HG03108 (cell line): ENCODE results near the gene MMP20.
"Not testable (repeated sequence)": the region's sequence is repeated elsewhere in the genome, so short reads cannot be mapped to it uniquely, and the experiment has no call there.

Experiments used
- ATAC-seq: cut with Tn5 transposase; IDR thresholded peaks from one replicate; pipeline ENCODE4 v1.9.1; 2021; ENCODE audit warnings: moderate library complexity; ENCODE audit not compliant: unreplicated experiment

Gene MMP20, protein sequence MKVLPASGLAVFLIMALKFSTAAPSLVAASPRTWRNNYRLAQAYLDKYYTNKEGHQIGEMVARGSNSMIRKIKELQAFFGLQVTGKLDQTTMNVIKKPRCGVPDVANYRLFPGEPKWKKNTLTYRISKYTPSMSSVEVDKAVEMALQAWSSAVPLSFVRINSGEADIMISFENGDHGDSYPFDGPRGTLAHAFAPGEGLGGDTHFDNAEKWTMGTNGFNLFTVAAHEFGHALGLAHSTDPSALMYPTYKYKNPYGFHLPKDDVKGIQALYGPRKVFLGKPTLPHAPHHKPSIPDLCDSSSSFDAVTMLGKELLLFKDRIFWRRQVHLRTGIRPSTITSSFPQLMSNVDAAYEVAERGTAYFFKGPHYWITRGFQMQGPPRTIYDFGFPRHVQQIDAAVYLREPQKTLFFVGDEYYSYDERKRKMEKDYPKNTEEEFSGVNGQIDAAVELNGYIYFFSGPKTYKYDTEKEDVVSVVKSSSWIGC

DNA sequence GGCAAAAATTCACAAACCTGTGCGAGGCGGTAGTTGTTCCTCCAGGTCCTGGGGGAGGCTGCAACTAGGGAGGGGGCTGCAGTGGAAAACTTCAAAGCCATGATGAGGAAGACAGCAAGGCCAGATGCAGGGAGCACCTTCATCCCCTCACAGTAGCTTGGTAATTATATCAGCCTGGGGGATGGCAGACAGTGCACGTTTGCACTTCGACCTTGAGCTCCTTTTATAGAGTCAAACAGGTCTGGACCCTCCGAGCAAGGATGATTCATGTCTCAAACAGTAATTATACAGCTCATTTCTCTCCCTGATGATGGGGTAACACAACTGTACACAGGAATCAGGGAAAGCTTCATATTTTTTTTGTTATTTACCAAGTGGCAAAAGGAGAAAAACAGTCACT is at the start of gene MMP20:
Gene MMP20, minus strand, starts transcription at position 156 of the 400 bp plus-strand sequence. Its CDS starts 13 bp downstream, at position 143.
- ATAC-seq = no peak

DNA sequence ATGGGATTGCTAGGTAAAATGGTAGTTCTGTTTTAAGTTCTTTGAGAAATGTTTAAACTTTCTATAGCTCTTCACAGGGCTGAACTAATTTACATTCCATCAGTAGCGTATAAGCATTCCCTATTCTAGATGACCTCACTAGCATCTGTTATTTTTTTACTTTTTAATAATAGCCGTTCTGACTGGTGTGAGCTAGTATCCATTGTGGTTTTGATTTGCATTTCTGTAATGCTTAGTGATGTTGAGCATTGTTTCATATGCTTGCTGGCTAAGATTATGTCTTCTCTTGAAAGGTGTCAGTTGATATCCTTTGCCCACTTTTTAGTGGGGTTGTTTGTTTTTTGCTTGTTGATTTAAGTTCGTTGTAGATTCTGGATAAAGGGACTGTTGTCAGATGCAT is 44.5 kb upstream of the MMP20 start:
- no peak for ATAC-seq

DNA sequence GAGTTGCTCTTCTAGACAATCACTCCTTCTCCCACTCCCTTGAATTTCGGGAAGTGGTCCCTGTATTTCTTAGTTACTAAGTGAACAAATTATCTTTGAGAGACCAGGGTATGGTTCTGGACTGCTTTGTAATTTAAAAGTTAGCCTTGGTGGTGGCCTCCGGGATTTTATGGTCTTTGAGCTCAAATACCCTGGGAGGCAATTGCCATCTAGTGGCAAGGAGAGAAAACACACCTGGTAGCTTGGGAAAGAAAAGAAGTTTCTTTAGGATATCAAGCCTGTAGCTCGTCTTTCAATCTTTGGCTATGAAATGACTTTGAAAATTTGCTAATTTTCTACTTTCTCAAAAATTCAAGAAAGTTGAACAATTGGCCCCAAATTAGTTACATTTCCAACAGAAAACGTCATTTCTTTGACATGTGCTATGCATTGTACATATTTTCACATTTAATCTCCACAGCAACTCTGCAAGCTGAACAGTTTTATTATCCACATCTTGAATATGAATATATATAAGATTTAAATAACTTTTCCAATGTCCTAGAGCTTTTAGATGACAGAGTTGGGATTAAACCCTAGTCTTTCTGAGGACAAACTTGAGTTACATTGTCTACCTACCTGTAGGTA is 41.3 kb upstream of the MMP20 start:
- no peak for ATAC-seq

DNA sequence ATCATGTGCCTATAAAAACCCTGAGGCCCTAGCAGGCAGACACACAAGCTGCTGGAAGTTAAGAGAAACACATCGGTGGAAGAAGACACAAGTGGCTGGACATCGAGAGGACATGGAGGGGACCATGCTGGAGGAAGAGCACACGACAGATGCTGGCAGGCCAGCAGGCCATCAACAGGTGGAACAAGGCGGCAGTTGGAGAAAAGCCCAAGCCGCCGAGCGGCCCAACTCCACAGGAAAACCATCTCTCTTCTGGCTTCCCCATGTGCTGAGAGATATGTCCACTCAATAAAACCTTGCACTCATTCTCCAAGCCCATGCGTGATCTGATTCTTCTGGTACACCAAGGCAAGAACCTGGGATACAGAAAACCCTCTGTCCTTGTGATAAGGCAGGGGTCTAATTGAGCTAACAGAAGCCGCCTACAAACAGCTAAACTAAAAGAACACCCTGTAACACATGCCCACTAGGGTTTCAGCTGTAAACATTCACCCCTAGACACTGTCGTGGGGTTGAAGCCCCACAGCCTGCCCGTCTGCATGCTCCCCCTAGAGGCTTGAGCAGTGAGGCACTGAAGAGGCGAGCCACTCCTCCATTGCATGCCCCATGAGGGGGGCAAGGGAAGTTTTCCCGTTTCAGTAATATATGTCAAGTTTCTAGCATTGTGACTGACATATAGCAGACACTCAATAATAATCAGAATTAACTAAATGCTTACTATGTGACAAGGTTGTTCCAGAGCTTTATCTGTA is 39.0 kb upstream of the MMP20 start:
- no peak for ATAC-seq

DNA sequence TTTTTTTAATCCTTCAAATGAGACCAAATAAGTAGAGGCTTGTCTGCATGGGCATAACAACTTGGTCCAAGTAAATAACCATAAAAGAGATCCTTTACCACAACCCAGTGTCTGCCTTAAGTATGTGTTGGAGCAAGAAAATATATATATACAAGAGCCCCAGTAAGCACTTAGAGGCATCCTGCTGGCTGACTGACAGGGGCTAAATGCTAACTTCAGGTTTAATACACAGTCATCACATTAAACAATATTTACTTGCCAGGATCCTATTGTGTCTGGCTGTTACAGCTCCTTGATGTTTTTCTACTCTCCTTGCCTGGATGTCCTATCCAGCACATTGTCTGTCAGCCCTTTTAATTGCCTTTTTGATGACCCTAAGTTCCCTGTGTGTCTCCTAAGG is 37.5 kb upstream of the MMP20 start:
- no peak for ATAC-seq

DNA sequence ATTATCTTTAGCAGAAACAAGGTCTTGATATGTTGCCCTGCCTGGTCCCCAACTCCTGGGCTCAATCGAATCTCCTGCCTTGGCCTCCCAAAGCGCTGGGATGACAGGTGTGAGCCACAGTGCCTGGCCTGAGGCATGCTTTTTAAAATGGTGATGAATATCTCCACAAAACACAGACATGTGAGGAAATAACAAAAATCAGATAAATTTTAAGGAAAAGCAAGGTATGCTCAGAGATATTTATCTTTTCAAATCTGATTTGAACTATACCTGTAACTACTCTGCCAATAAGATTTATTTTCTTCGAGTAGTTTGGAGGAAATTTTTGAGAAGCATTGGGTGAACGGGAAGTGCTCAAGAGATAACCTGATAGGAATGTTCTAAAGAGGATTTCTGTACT is 35.9 kb upstream of the MMP20 start:
- no peak for ATAC-seq

DNA sequence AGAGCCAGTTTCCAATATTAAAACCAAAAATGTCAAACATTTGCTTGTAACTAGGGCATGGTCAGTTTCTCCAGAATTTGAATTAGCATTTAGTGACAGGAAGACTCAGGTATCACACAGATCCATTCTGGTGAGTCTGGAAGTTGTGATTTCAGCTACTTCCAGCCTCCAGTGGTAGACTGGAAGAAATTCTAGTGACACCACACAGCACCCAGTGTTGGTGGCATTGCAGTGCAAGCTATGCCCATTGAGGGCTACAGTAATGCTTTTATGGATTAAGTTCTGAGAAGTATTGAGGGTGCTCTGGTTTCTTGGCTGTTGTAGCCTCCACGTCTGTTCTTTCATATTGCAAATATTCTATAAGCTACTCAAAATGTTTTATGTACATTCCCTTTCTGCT is 31.4 kb upstream of the MMP20 start:
- ATAC-seq = no peak

DNA sequence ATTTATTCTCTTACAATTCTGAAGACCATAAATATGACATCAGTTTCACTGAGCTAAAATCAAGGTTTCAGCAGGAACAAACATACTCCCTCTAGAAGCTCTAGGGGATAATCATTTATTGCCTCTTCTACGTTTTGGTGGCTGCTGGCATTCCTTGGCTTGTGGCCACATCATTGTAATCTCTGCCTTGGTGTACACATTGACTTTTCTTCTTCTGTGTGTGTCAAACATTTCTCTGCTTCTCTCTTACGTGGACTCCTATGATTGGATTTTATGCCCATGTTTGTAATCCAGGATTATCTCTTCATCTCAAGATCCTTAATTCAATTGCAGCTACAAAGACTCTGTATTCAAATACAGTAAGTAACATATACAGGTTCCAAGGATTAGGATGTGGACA is 30.4 kb upstream of the MMP20 start:
- no peak for ATAC-seq

DNA sequence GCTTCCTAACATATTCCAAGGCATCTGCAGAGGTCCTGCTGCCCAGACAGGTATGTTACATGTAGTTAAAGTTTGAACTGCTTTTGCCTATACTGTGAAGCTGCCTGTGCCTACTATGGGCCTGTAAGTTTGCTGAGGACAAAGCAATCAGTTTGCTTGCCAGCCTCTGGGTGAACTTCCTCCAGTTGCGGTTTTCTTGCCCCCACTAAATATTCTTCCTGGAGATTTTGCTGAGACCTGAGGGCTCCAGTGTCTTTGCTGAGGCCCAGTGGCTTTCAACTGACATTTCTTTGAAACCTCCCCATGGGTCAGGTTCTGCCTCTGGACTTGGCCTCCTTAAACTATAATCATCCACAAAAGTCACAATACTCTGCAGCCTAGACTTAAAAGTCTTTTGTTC is 29.6 kb upstream of the MMP20 start:
- no peak for ATAC-seq

DNA sequence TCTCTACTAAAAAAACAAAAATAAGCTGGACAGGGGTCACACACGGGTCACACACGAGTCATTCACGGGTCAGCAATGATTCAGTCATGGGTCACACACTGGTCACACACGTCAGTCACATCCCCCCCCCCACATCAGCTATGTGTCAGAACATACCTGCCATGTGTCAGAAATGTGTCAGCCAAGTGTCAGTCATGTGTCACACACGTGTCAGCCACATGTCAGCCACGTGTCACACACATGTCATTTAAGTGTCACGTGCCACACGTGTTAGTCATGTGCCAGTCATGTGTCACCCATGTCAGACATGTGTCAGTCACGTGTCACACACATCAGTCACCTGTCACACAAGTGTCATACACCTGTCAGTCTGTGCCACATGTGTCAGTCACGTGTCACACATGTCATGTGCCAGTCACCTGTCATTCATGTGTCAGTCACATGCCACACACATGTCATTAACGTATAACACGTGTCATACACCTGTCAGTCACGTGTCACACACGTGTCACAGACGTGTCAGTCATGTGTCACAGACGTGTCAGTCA is 28.7 kb upstream of the MMP20 start:
- ATAC-seq = no peak

DNA sequence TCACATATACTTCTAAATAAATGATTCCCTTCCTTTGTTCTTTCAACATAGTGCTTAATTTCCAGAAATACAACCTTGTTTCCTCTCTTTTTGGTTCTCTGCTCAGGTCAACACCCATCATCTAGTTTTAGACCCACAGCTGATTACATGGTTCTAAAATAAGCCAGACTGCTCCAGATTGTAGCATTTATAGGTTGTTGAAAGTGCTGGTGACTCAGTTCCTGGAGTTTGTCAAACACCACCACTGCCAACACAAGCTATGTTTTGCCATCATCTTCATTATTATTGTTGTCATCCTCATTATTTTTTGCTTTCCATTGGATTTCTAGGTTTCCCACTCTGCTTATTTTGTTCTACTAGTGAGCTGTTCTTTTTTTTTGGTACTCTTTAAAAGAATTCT is 22.3 kb upstream of the MMP20 start:
- no peak for ATAC-seq

DNA sequence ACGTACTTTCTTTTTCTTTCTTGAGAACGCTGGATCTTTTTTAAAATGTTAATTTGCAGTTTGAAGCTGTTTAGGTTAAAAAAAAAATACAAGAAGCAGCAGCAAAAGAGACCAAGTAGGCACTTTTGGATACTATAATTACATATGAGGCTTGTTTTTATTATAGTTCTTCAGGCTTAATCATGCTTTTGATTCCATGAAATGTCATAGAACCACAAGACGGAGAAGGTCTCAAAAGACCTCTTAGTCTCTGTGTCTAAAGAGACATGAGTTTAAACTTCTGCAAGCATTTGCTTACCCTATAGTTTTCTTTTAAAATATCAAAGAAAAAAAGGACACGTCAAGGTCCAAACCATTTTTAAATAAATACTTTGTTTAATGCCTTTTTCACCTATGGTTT is 18.8 kb upstream of the MMP20 start:
- ATAC-seq = no peak

DNA sequence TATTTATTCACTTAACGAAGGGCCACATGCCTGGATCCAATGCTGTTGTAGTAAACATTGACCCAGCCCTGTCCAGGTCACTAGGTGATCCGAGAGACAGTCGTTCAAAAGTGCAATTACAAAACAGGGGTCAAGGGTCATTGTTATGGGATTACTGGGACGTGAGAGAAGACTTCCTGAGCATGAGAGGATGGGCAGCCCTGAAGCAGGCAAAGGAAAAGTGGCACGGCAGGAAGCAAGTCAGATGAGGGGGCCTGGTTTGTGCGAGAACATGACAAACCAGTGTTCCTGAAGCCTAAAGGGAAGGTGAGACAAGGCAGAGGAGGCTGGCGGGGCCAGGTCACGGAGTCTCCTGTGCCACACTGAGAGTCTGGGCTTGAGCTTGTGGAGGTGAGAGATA is 15.8 kb upstream of the MMP20 start:
- ATAC-seq = no peak

DNA sequence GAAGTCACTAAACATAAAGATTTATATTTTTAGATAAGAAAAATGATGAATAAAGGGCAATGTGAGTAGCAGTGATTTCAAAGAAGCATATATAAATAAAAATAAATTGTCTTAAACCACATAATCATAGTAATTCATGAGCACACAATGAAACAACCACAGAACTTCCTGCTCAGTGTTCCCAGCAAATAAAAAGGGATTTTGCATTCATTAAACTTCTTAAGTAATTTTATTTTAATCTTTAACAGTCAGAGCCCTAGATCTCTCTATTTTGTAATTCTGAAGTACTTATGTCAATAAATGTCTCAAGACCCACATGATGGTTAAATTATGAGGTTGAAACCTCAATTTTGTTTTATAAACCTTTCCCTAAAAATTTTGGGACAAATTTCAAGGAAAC is 14.5 kb upstream of the MMP20 start:
- no peak for ATAC-seq

DNA sequence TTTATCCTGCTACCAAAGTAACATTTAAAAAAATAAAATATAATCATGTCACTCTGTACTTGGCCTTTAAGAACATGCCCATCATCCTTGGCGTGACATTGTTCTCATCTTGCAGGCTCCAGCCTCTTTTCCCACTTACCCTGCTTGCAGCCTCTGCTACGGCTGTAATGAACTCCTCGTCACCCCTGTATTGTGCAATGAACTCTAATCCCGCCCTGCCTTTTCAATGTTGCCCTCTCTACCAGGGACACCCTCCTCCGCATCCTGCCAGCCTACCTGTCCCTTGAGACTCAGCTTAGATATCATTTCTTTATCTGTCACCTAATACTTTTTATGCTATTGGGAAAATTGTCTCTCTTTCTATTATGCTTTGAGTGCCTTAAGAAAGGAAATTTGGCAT is 12.6 kb upstream of the MMP20 start:
- ATAC-seq = no peak

DNA sequence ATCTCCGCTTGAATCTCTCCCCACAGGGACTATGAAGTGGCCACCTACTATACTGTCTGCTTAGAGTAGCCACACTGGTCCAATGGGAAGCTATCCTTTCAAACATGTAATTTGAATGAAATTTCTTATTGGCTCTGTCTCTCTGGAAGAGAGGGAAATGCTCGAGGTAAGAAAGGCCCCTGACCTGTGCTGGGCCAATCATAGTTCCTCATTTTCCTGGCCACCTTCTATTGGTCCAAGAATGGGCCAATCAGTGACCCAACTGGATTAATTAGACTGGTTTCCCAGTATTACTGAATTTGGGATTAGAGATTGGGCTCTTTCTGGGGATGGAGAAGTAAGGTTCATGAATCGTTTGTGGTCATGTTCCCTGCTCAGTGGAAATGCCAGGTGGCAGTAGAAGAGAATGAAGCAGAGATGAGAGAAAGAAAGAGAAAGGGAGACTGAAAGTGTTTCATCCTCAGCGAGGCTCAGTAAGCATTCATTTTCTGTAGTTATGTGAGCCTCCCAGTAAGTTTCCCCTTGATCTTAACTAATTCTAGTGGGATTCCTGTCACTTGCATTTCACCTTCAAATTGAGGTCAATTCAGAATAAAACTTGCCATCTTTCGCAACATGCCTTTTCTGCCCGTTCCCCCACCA is 8.4 kb upstream of the MMP20 start:
- no peak for ATAC-seq

DNA sequence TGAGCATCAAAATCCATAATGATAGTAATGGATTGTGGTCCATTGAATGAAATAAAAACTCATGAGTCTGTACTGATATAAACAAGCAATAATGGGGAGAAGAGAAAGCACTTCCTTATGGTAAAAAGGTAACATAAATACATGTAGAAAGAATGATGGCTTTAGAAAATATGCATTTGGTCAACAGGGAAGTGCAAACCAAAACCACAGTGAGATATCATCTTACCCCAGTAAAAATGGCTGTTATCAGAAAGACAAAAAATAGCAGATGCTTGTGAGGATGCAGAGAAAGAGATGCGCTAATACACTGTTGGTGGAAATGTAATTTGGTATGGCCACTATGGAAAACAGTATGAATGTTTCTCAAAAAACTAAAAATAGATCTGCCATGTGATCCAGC is 6.9 kb upstream of the MMP20 start:
- ATAC-seq = no peak

DNA sequence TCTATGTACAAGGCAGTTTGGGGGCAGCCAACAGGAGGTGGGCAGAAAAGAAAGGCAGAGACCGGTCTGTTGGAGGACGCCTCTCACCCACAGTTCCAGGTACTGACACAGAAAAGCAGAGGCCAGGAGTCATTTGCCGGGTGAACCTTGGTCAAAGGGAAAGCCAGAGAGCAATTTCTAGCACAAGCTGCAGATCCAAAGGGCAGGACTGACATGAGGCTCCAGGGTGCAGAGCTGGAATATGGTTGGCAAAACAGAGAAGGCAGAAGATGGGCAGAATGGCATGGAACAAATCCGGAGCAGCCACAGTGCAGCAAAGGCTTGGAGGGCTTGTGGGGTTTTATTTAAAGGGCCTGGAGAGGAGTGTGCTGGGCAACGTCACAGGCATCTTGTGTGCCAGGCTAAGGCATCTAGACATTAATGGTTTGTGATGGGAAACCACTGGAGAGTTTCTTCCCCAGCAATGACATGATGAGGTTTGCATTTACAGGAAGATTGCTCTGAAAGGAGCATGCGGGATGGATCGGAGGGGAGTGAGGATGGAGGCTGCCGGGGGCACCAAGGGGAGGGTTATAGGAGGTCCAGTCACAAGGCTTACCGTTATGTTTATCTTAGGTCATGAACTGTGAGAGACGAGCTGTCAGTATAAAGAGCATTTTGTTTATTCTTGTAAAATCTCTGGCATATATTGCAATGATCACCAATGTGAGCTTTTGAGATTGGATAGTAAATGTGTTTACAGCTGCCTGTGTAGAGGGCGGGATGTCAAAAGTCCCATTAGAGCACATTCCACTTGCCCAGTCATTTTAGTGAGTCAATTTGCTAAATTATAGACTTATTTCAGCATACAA is 5.7 kb upstream of the MMP20 start:
- no peak for ATAC-seq

DNA sequence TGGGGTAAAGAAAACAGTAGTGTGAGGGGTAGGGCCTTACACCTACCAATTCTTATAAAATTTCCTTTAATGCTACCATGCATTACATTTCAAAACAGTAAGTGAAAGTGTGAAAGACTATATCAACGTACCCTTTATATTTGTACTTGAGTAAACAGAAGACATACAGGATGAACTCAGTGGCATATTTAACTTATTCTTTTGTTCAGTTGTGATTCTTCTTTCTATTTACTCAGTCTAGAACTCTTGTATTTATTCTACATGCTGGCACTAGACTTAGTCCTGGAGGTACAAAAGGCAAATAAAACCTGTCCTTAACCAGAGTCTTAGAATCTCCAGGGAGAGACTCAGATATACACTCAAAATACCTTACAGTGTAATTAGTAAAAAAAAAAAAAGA is 4.8 kb upstream of the MMP20 start:
- ATAC-seq = not testable (repeated sequence)

DNA sequence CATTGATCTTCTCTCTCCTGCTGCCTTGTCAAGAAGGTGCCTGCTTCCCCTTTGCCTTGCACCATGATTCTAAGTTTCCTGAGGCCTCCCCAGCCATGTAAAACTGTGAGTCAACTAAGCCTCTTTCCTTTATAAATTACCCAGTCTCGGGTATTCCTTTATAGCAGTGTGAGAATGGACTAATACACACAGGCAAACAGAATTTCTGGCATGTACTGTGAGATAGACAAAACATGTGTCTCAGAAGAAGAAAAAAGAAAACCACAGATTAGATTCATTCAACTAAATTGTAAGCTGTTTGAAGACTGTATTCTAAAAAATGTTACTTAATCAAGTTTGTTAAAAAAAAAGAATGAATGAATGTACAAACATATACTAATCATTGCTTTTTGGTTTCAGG is 1.5 kb upstream of the MMP20 start:
- ATAC-seq = no peak
